ENCODE data around the gene IFT122. TPM values are rescaled to one million over a fixed set of nuclear protein-coding genes. Genes with fewer than 3 reads are reported as not detected.

The IFT122 gene
- total and polyA plus RNA-seq, 2 donors (not counting 3 experiments of a cell fraction or from before 2014, with no cell fraction given), result 38.4 to 41.7 TPM

GRCh38 chr3:129435367-129435766, 4.7 kb upstream of the IFT122 start:
- Histone ChIP-seq H3K9ac (replicated peaks; ENCODE audit: extremely low read depth, insufficient read depth, low read length) (no peak overlapping the region), H3K27ac (ENCODE audit: insufficient read depth, low read depth, low read length) (no peak overlapping the region), H3K79me2 (ENCODE audit: control insufficient read depth, insufficient read depth, low read length) (peaks cover 14% of the 10 kb centered on the region), H3K4me3 (replicated peaks in 1 of 3; ENCODE audit: insufficient read depth in 1 of 3, low read depth in 1 of 3, low read length in 3 of 3) (no peak overlapping the region), H3K36me3 (ENCODE audit: control insufficient read depth in 2 of 2, extremely low read depth in 1 of 2, insufficient read depth in 2 of 2, low read length in 2 of 2) (peaks cover 17% of the 10 kb centered on the region in 2 experiments), H2AFZ (ENCODE audit: low read depth, low read length) (no peak overlapping the region), H3K9me1 (replicated peaks; ENCODE audit: control insufficient read depth, extremely low read depth, insufficient read depth, low read length) (no peaks in the 10 kb centered on the region), H3K4me2 (ENCODE audit: insufficient read depth, low read length) (peak overlapping the region; percentile 12), H3K4me1 (ENCODE audit: control insufficient read depth, extremely low read depth, insufficient read depth, low read length) (peaks cover 7% of the 10 kb centered on the region), H3K9me3 (replicated peaks; ENCODE audit: control insufficient read depth, insufficient read depth, low read length) (no peaks in the 10 kb centered on the region), H4K20me1 (replicated peaks; ENCODE audit: control insufficient read depth, extremely low read depth, insufficient read depth, low read length) (no peaks in the 10 kb centered on the region), H3K27me3 (ENCODE audit: control insufficient read depth in 2 of 2, insufficient read depth in 2 of 2, low read length in 2 of 2) (no peaks in the 10 kb centered on the region)
- no peak for TF ChIP-seq JUN (IDR thresholded peaks at IDR 0.05; ENCODE audit: borderline replicate concordance, insufficient read depth, insufficient read length, low read depth)
- TF ChIP-seq MYC (IDR thresholded peaks at IDR 0.05; ENCODE audit: low read depth, low read length), result no peak
- TF ChIP-seq POLR2AphosphoS5 (IDR thresholded peaks at IDR 0.05; ENCODE audit: insufficient read depth, low read depth, low read length), result no peak
- TF ChIP-seq MAX (IDR thresholded peaks at IDR 0.05; ENCODE audit: insufficient read depth, insufficient read length), result no peak
- dilution Hi-C loops (cut with MboI; ENCODE audit: extremely low pct_ligation_motif_present, low sequenced_read_pairs) (no loop called here), intact Hi-C loops (cut with micrococcal nuclease) (no loop called here)
- BruUV-seq (replicated peaks), result no TSS peak
- DNase-seq (ENCODE audit: low read depth, low spot score) (peak; percentile 22), FAIRE-seq (peak; percentile 21)
- ChIA-PET CTCF (interaction anchor here (1.3 to 2.4 kb wide), 2 partner anchors 52 to 107 kb away, joined by 4 to 14 read pairs; no protein-coding TSS in a partner anchor), POLR2A (no interaction called here)

GRCh38 chr3:129439226-129439816, 703 bp upstream of the IFT122 start:
- Histone ChIP-seq H3K36me3 (ENCODE audit: control insufficient read depth in 2 of 2, extremely low read depth in 1 of 2, insufficient read depth in 2 of 2, low read length in 2 of 2) (peaks cover 0 to 5% of the 10 kb centered on the region in 2 experiments), H3K4me3 (replicated peaks in 1 of 3; ENCODE audit: insufficient read depth in 1 of 3, low read depth in 1 of 3, low read length in 3 of 3) (peak overlapping the region; percentile 70 to 81 (median 72)), H3K4me1 (ENCODE audit: control insufficient read depth, extremely low read depth, insufficient read depth, low read length) (peaks cover 44% of the 10 kb centered on the region), H3K27ac (ENCODE audit: insufficient read depth, low read depth, low read length) (peak overlapping the region; percentile 55), H3K9me1 (replicated peaks; ENCODE audit: control insufficient read depth, extremely low read depth, insufficient read depth, low read length) (no peaks in the 10 kb centered on the region), H2AFZ (ENCODE audit: low read depth, low read length) (peak overlapping the region; percentile 83), H3K9ac (replicated peaks; ENCODE audit: extremely low read depth, insufficient read depth, low read length) (peak overlapping the region; percentile 86), H3K79me2 (ENCODE audit: control insufficient read depth, insufficient read depth, low read length) (peaks cover 30% of the 10 kb centered on the region), H3K9me3 (replicated peaks; ENCODE audit: control insufficient read depth, insufficient read depth, low read length) (no peaks in the 10 kb centered on the region), H4K20me1 (replicated peaks; ENCODE audit: control insufficient read depth, extremely low read depth, insufficient read depth, low read length) (no peaks in the 10 kb centered on the region), H3K27me3 (ENCODE audit: control insufficient read depth in 2 of 2, insufficient read depth in 2 of 2, low read length in 2 of 2) (no peaks in the 10 kb centered on the region), H3K4me2 (ENCODE audit: insufficient read depth, low read length) (peak overlapping the region; percentile 88)
- CTCF ChIA-PET, result interaction anchor here (0.9 to 2.7 kb wide), 6 partner anchors 10 to 386 kb away, joined by 3 to 14 read pairs (median 5); partner anchors contain the start of gene EFCAB12
- POLR2A ChIA-PET, result interaction anchor here (0.7 to 1.0 kb wide), 5 partner anchors 10 to 154 kb away, joined by 3 to 7 read pairs (median 3); partner anchors contain the start of gene EFCAB12
- DNase-seq (ENCODE audit: low read depth, low spot score) (peak; percentile 28), FAIRE-seq (no peak)
- intact Hi-C loops (cut with micrococcal nuclease) (no loop called here), dilution Hi-C loops (cut with MboI; ENCODE audit: extremely low pct_ligation_motif_present, low sequenced_read_pairs) (no loop called here)
- TSS peak; percentile 57 for BruUV-seq (replicated peaks)
- TF ChIP-seq CTCF (IDR thresholded peaks at IDR 0.05; ENCODE audit: extremely low read depth in 1 of 2, insufficient read depth in 1 of 2, low read depth in 1 of 2, low read length in 2 of 2) (no peak), MAX (IDR thresholded peaks at IDR 0.05; ENCODE audit: insufficient read depth, insufficient read length) (no peak), FOS (IDR thresholded peaks at IDR 0.05; ENCODE audit: borderline replicate concordance, insufficient read depth, low read length) (no peak), POLR2A (IDR thresholded peaks at IDR 0.05; ENCODE audit: low read depth, low read length) (no peak), MYC (IDR thresholded peaks at IDR 0.05; ENCODE audit: low read depth, low read length) (no peak), JUN (IDR thresholded peaks at IDR 0.05; ENCODE audit: borderline replicate concordance, insufficient read depth, insufficient read length, low read depth) (no peak), EZH2 (IDR thresholded peaks at IDR 0.05; ENCODE audit: borderline replicate concordance, low read depth, low read length, severe bottlenecking) (no peak), POLR2AphosphoS5 (IDR thresholded peaks at IDR 0.05; ENCODE audit: insufficient read depth, low read depth, low read length) (no peak), GATA2 (IDR thresholded peaks at IDR 0.05; ENCODE audit: insufficient read depth, insufficient read length, low read depth, low read length) (no peak)

Data from endothelial cell of umbilical vein (primary cell).